ENCODE measurements around the gene PDAP1. TPM values are rescaled to one million over a fixed set of nuclear protein-coding genes. Genes with fewer than 3 reads are reported as not detected.
A peak's percentile ranks its signal among the peaks of the same experiment; 100 is the strongest.

PDAP1 gene
- total and polyA plus RNA-seq, 9 of the 15 experiments (the other 6 are each of a cell fraction or from before 2014, with no cell fraction given), result 10.2 to 315 (median 129) TPM

DNA sequence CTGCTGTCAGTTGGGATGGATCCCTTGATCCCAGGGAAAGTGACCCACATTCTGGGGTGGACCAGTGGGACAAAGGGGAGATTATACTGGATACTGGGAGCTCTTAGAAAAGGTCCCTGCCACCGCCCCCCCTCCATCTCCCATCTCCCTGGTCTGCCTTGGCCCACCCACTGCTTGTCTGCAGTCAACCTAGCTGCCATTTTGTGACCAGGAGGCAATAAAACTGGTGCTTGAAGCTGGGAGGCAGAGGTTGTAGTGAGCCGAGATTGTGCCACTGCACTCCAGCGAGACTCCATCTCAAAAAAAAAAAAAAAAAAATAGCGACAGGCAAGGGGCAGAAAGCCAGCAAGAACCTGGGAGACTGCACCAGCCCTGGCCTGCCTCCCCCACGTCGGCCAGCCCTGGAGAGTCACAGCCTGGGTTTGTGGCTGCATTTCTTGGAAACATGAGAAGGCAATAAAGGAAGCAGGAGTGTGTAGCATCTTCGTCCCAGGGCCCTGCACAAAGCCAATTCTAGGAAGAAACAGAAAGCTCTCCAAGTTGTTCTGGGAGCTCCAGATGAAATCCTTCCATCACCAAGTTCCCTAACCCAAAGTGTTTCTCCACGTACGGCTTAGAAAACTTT is 38.5 kb downstream of the PDAP1 start (continued):
- TF ChIP-seq, protein P1, sequence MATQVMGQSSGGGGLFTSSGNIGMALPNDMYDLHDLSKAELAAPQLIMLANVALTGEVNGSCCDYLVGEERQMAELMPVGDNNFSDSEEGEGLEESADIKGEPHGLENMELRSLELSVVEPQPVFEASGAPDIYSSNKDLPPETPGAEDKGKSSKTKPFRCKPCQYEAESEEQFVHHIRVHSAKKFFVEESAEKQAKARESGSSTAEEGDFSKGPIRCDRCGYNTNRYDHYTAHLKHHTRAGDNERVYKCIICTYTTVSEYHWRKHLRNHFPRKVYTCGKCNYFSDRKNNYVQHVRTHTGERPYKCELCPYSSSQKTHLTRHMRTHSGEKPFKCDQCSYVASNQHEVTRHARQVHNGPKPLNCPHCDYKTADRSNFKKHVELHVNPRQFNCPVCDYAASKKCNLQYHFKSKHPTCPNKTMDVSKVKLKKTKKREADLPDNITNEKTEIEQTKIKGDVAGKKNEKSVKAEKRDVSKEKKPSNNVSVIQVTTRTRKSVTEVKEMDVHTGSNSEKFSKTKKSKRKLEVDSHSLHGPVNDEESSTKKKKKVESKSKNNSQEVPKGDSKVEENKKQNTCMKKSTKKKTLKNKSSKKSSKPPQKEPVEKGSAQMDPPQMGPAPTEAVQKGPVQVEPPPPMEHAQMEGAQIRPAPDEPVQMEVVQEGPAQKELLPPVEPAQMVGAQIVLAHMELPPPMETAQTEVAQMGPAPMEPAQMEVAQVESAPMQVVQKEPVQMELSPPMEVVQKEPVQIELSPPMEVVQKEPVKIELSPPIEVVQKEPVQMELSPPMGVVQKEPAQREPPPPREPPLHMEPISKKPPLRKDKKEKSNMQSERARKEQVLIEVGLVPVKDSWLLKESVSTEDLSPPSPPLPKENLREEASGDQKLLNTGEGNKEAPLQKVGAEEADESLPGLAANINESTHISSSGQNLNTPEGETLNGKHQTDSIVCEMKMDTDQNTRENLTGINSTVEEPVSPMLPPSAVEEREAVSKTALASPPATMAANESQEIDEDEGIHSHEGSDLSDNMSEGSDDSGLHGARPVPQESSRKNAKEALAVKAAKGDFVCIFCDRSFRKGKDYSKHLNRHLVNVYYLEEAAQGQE (IDR thresholded peaks at IDR 0.05; ENCODE audit: borderline replicate concordance), result peak; percentile 35; the same call in 1 of the 2 replicates
- TF ChIP-seq, protein P1 (CRISPR knock-in tag; IDR thresholded peaks at IDR 0.05; ENCODE audit: low read depth), result no peak
- peak; percentile 78 for TF ChIP-seq ARID1B (IDR thresholded peaks at IDR 0.05)
- TF ChIP-seq, protein P2, sequence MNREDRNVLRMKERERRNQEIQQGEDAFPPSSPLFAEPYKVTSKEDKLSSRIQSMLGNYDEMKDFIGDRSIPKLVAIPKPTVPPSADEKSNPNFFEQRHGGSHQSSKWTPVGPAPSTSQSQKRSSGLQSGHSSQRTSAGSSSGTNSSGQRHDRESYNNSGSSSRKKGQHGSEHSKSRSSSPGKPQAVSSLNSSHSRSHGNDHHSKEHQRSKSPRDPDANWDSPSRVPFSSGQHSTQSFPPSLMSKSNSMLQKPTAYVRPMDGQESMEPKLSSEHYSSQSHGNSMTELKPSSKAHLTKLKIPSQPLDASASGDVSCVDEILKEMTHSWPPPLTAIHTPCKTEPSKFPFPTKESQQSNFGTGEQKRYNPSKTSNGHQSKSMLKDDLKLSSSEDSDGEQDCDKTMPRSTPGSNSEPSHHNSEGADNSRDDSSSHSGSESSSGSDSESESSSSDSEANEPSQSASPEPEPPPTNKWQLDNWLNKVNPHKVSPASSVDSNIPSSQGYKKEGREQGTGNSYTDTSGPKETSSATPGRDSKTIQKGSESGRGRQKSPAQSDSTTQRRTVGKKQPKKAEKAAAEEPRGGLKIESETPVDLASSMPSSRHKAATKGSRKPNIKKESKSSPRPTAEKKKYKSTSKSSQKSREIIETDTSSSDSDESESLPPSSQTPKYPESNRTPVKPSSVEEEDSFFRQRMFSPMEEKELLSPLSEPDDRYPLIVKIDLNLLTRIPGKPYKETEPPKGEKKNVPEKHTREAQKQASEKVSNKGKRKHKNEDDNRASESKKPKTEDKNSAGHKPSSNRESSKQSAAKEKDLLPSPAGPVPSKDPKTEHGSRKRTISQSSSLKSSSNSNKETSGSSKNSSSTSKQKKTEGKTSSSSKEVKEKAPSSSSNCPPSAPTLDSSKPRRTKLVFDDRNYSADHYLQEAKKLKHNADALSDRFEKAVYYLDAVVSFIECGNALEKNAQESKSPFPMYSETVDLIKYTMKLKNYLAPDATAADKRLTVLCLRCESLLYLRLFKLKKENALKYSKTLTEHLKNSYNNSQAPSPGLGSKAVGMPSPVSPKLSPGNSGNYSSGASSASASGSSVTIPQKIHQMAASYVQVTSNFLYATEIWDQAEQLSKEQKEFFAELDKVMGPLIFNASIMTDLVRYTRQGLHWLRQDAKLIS (CRISPR knock-in tag; IDR thresholded peaks at IDR 0.05), result no peak
- no peak for TF ChIP-seq HDAC6 (IDR thresholded peaks at IDR 0.05; ENCODE audit: low read depth, low read length)
- TF ChIP-seq CCNT2 (IDR thresholded peaks at IDR 0.05; ENCODE audit: borderline replicate concordance, extremely low read depth, insufficient read length, low read depth, low read length), result no peak
- TF ChIP-seq CCAR2 (IDR thresholded peaks at IDR 0.05; ENCODE audit: low read depth, low read length), result no peak
- peak; percentile 98 for TF ChIP-seq SMAD4 (CRISPR knock-in tag; conservative IDR thresholded peaks at IDR 0.05)
- TF ChIP-seq, protein P3, sequence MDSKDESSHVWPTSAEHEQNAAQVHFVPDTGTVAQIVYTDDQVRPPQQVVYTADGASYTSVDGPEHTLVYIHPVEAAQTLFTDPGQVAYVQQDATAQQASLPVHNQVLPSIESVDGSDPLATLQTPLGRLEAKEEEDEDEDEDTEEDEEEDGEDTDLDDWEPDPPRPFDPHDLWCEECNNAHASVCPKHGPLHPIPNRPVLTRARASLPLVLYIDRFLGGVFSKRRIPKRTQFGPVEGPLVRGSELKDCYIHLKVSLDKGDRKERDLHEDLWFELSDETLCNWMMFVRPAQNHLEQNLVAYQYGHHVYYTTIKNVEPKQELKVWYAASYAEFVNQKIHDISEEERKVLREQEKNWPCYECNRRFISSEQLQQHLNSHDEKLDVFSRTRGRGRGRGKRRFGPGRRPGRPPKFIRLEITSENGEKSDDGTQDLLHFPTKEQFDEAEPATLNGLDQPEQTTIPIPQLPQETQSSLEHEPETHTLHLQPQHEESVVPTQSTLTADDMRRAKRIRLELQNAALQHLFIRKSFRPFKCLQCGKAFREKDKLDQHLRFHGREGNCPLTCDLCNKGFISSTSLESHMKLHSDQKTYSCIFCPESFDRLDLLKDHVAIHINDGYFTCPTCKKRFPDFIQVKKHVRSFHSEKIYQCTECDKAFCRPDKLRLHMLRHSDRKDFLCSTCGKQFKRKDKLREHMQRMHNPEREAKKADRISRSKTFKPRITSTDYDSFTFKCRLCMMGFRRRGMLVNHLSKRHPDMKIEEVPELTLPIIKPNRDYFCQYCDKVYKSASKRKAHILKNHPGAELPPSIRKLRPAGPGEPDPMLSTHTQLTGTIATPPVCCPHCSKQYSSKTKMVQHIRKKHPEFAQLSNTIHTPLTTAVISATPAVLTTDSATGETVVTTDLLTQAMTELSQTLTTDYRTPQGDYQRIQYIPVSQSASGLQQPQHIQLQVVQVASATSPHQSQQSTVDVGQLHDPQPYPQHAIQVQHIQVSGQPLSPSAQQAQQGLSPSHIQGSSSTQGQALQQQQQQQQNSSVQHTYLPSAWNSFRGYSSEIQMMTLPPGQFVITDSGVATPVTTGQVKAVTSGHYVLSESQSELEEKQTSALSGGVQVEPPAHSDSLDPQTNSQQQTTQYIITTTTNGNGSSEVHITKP (IDR thresholded peaks at IDR 0.05; ENCODE audit: partially characterized antibody), result peak; percentile 32
- TF ChIP-seq RBFOX2 (IDR thresholded peaks at IDR 0.05; ENCODE audit: low read depth, low read length), result no peak
- no peak for TF ChIP-seq KLF1 (tag; IDR thresholded peaks at IDR 0.05)
- no peak for TF ChIP-seq POLR2G (IDR thresholded peaks at IDR 0.05; ENCODE audit: low read depth, low read length)

All from K562 (cell line).